Endodermal cell (in vitro differentiated cells): ENCODE data around the gene ZNF341. TPM values are rescaled to one million over a fixed set of nuclear protein-coding genes. Genes with fewer than 3 reads are reported as not detected.
A peak's percentile ranks its signal among the peaks of the same experiment; 100 is the strongest.

Experiments
- DNase-seq: peaks from one replicate; pipeline ENCODE4 v3.0.0-alpha.2; 2017
- H3K27ac ChIP-seq: 2 replicates; pipeline ENCODE4 v1.5.1; 2013; ENCODE audit warnings: mild to moderate bottlenecking, low read depth, low read length, moderate library complexity
- H3K27me3 ChIP-seq: 2 replicates; pipeline ENCODE4 v1.6.1; 2013; ENCODE audit warnings: mild to moderate bottlenecking, low read length, moderate library complexity; ENCODE audit not compliant: insufficient read depth, control insufficient read depth, poor library complexity, severe bottlenecking
- H3K36me3 ChIP-seq: 2 replicates; pipeline ENCODE4 v1.7.0; 2013; ENCODE audit warnings: mild to moderate bottlenecking, low read length, moderate library complexity; ENCODE audit not compliant: control insufficient read depth, insufficient read depth
- H3K4me1 ChIP-seq: one replicate; pipeline ENCODE4 v1.7.0; 2013; ENCODE audit warnings: low read length; ENCODE audit not compliant: control insufficient read depth, insufficient read depth
- H3K4me3 ChIP-seq: 2 replicates; pipeline ENCODE4 v1.5.1; 2013; ENCODE audit warnings: mild to moderate bottlenecking, low read length, moderate library complexity
- H3K9ac ChIP-seq: 2 replicates; pipeline ENCODE4 v1.6.1; 2013; ENCODE audit warnings: mild to moderate bottlenecking, low read length, moderate library complexity; ENCODE audit not compliant: poor library complexity, severe bottlenecking; ENCODE audit errors: extremely low read depth
- H3K9me3 ChIP-seq: 2 replicates; pipeline ENCODE4 v1.6.1; 2013; ENCODE audit warnings: mild to moderate bottlenecking, low read length, moderate library complexity; ENCODE audit not compliant: control insufficient read depth
- H3K27ac Mint-ChIP-seq: 2 replicates; pipeline ENCODE4 v1.8.0; 2020; ENCODE audit warnings: mixed read lengths
- H3K27me3 Mint-ChIP-seq: 2 replicates; pipeline ENCODE4 v1.8.0; 2021; ENCODE audit warnings: mild to moderate bottlenecking, mixed read lengths; ENCODE audit not compliant: insufficient read depth
- H3K36me3 Mint-ChIP-seq: 2 replicates; pipeline ENCODE4 v1.8.0; 2020; ENCODE audit warnings: low read depth, mixed read lengths
- H3K4me1 Mint-ChIP-seq: 2 replicates; pipeline ENCODE4 v1.8.0; 2020; ENCODE audit warnings: mixed read lengths
- H3K4me3 Mint-ChIP-seq: 2 replicates; pipeline ENCODE4 v1.8.0; 2020; ENCODE audit warnings: mild to moderate bottlenecking, moderate library complexity, mixed read lengths
- H3K9me3 Mint-ChIP-seq: 2 replicates; pipeline ENCODE4 v1.8.0; 2020; ENCODE audit warnings: mild to moderate bottlenecking, mixed read lengths
- CTCF ChIP-seq: fragments of 200-600 bp; sonication (generic); conservative IDR thresholded peaks from 2 replicates; pipeline ENCODE4 v1.5.0; 2021; ENCODE audit warnings: antibody characterized with exemption, mild to moderate bottlenecking
- WGBS, 2 experiments: methylation state at CpG; one replicate each; pipeline versions ENCODE4 v1.1.5 to v1.1.7; 2013; ENCODE audit warnings: missing lambda C conversion rate in 2 of 2, mixed read lengths in 1 of 2; ENCODE audit not compliant: insufficient coverage in 1 of 2, insufficient read length in 1 of 2; 5-methylcytosine and 5-hydroxymethylcytosine counted together
- total RNA-seq, 2 donors: library from RNA; stranded (reverse); fragmentation: NEBNext Ultra II Directional in 1 of 2; extraction: Animal tissue kit (Norgen Biotek cat#: 25700) in 1 of 2; gene quantifications; 2 replicates in 1 of 2; 3 replicates in 1 of 2; pipeline ENCODE4 v1.2.1, GENCODE V29; 2021

The ZNF341 gene
- total RNA-seq, 2 donors from 2014 or later: 5.4 to 6.5 TPM

DNA sequence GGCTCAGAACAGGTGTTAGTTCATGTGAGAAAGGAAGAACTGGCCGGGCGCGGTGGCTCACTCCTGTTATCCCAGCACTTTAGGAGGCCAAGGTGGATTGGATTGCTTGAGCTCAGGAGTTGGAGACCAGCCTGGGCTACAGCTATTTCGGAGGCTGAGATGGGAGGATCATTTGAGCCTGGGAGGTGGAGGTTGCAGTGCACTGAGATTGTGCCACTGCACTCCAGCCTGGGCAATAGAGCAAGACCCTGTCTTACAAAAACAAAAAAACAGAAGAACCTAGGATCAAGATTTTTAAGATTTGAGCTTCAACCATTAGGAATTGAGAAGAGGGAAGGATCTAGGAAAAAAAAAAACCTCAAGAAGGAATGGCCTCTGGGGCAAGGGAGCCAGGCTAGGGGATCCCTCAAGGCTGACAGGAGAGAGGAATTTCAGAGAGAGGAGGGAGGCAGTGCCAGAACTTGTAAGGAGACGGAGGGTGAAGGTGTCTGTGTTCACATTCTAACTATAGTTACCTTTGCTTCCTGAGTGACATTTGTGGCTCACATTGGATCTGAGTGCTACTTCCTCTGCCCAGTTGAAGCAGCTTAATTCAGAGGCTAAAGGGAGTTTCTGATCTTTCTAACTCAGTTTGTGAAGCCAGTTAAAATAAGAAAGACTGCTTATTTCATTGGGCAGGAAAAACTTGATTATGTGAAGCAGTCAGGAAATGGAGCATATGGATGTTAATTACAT, 105.5 kb downstream of the ZNF341 start:
- no peak overlapping the region for H3K9ac ChIP-seq
- H3K27me3 ChIP-seq: no peaks in the 10 kb centered on the region
- peaks cover 12% of the 10 kb centered on the region for H3K9me3 ChIP-seq
- H3K36me3 ChIP-seq: peaks cover 10% of the 10 kb centered on the region
- no peak overlapping the region for H3K4me3 Mint-ChIP-seq
- no peak for TF ChIP-seq CTCF
- H3K27me3 Mint-ChIP-seq: no peaks in the 10 kb centered on the region
- no peak overlapping the region for H3K4me3 ChIP-seq
- WGBS, 2 experiments: 91 to 95% methylated on average over 4 to 5 of the region's 5 CpGs
- DNase-seq: no peak
- H3K4me1 Mint-ChIP-seq: peaks cover 50% of the 10 kb centered on the region
- peaks cover 26% of the 10 kb centered on the region for H3K36me3 Mint-ChIP-seq
- peaks cover 5% of the 10 kb centered on the region for H3K9me3 Mint-ChIP-seq
- H3K4me1 ChIP-seq: peaks cover 5% of the 10 kb centered on the region
- H3K27ac Mint-ChIP-seq: peak overlapping the region; percentile 11
- H3K27ac ChIP-seq: no peak overlapping the region

GRCh38 chr20:33838035-33838864, 106.5 kb downstream of the ZNF341 start:
- 86 to 97% methylated on average over 7 to 8 of the region's 8 CpGs for WGBS, 2 experiments
- Histone ChIP-seq H3K27me3 (no peaks in the 10 kb centered on the region), H3K4me1 (peaks cover 8% of the 10 kb centered on the region), H3K36me3 (peaks cover 10% of the 10 kb centered on the region), H3K27ac (no peak overlapping the region), H3K9ac (no peak overlapping the region), H3K9me3 (peaks cover 12% of the 10 kb centered on the region), H3K4me3 (no peak overlapping the region)
- TF ChIP-seq CTCF: peak; percentile 41
- no peak for DNase-seq
- Mint-ChIP-seq H3K36me3 (peaks cover 21% of the 10 kb centered on the region), H3K4me3 (no peak overlapping the region), H3K4me1 (peaks cover 55% of the 10 kb centered on the region), H3K27me3 (no peaks in the 10 kb centered on the region), H3K9me3 (peaks cover 5% of the 10 kb centered on the region), H3K27ac (peak overlapping the region; percentile 11)

- Histone ChIP-seq H3K4me3 (no peak overlapping the region), H3K9ac (no peak overlapping the region), H3K4me1 (peaks cover 11% of the 10 kb centered on the region), H3K27ac (no peak overlapping the region), H3K27me3 (no peaks in the 10 kb centered on the region), H3K9me3 (peaks cover 12% of the 10 kb centered on the region), H3K36me3 (peaks cover 10% of the 10 kb centered on the region)
- peaks cover 61% of the 10 kb centered on the region for H3K4me1 Mint-ChIP-seq
- WGBS, 2 experiments: 90 to 96% methylated on average over 2 to 3 of the region's 3 CpGs
- peaks cover 5% of the 10 kb centered on the region for H3K9me3 Mint-ChIP-seq
- no peak overlapping the region for H3K4me3 Mint-ChIP-seq
- DNase-seq: no peak
- no peak overlapping the region for H3K27ac Mint-ChIP-seq
- peaks cover 15% of the 10 kb centered on the region for H3K36me3 Mint-ChIP-seq
- TF ChIP-seq CTCF: no peak
- no peaks in the 10 kb centered on the region for H3K27me3 Mint-ChIP-seq
These were observed 107.8 kb downstream of the ZNF341 start for GRCh38 chr20:33839591-33839990.
